ENCODE results near the gene TEX13B.
A peak's percentile ranks its signal among the peaks of the same experiment; 100 is the strongest.

The TEX13B gene, protein sequence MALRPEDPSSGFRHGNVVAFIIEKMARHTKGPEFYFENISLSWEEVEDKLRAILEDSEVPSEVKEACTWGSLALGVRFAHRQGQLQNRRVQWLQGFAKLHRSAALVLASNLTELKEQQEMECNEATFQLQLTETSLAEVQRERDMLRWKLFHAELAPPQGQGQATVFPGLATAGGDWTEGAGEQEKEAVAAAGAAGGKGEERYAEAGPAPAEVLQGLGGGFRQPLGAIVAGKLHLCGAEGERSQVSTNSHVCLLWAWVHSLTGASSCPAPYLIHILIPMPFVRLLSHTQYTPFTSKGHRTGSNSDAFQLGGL

DNA sequence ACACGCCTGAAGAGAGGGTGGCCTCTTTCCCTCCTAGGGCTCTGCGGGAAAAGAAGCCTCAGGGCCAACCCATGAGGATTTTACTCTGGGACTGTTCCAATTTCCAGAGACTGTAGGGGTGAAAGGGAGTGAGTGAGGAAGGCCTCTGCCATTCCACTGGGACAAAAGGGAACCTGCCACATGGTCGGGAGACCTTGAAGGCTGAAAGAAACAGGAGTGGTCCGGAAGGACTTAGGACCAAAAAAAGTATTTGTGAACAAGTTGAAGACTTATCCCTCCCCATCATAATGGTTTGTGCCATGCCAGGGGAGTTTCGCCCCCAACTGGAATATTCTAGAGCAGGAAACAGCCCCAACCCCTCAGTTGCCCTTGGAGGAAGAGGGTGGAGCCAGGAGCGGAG lies at the start of gene TEX13B:
TEX13B (minus strand) TSS at position 15 of the 400 bp plus-strand sequence. CDS start 243 bp downstream, outside the sequence.
- intact Hi-C loops (cut with DNase I), result no loop called here
- no peak for DNase-seq

DNA sequence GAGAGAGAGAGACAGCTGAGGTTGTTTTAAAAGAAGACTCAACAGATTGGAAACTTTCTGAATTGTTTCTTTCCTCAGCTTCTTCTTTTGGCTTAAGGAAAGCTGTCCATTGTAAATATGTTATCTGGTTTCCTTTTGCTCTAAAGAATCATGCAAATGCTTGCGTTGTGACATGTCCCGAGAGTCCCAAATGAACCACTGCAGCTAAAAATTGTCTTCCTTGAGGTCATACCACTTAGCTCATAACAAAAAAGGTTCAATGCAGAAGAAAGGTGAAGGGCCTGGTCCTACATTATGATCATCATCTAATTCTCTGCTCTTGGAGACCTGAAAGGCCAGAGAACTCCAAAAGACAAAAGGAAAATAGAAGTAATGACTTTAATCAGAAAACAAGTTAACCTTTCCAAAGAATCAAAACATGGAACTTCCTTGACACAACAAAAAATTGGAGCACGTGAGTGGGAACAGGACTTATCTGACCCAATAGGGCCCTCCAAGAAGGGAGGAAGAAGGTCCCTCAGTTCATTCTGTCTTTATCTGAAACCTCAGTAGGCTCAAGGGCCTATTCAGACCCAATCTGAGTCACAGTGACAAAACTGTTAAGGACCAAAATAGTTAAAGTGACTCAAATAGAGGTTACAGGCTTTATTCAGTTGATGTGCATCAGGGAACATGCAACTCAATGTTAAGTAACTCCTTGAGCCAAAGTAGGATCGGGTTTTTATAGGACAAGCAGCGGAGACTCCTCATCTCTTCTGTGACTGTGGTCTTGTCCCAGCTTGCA lies 48.0 kb upstream of the TEX13B start:
- DNase-seq, result no peak
- intact Hi-C loops (cut with DNase I), result no loop called here

DNA sequence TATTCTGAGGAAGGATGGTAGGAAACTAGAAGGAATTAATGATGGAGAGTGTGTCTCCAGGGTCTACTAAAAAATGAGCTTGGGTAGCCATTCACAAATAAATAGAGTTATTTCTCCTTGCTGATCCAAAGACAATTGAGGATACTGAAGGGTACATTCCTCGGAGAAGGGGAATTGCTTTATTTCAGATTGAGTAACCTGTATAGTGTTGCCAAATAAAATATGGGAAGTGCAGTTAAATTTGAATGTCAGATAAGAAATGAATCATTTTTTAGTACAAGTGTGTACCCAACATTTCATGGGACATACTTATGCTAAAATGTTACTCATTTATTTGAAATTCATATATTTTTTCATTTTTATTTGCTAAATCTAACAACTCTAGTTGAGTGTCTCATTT lies 46.7 kb upstream of the TEX13B start:
- DNase-seq, result no peak
- intact Hi-C loops (cut with DNase I), result no loop called here

DNA sequence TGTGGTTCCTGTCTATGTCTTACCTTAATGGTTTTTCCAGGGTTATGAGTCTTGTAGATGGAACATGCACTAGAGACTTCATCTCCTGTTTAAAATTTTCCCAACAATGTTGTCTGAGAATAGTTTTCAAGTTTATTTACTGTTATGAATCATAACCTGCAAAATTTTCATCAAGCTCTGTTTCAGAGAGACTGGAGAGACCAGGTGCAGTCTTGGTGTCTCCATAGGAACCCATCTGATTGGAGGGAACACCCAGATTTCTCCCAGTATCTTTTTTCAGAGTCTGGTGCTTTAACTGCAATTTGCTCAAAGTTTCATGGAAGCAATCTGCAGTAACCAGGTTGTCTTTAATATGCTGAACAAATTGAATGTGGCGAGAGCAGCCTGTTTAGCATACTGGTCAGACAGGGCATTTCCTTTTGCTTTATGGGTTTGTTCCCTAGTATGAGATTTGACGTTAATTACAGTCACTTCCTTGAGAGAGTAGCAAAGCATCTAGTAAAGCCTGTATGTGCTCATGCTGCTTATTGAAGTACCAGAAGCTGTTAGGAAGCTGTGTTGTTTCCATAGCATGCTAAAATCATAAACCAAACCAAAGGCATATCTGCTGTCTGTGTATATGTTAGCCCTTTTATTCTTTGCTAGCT lies 43.9 kb upstream of the TEX13B start:
- intact Hi-C loops (cut with DNase I), result no loop called here
- no peak for DNase-seq

DNA sequence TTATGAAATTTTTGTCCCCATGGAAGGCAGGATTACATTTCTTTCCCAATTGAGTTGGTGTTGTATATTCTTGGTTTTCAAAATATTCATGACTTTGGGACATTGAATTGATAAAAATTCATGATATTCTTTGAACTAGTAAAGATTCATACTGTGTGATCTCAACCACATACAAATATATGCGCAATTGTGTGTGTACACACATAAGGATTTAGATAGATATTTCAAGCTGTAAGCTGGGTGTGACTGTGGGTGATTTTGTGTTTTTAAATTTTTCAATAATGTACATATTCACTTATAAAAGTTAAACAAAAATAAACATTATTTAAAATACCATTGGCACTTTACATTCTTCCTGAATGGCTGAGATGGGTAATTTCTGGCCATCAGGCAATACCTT lies 43.2 kb upstream of the TEX13B start:
- DNase-seq, result no peak
- intact Hi-C loops (cut with DNase I), result no loop called here

DNA sequence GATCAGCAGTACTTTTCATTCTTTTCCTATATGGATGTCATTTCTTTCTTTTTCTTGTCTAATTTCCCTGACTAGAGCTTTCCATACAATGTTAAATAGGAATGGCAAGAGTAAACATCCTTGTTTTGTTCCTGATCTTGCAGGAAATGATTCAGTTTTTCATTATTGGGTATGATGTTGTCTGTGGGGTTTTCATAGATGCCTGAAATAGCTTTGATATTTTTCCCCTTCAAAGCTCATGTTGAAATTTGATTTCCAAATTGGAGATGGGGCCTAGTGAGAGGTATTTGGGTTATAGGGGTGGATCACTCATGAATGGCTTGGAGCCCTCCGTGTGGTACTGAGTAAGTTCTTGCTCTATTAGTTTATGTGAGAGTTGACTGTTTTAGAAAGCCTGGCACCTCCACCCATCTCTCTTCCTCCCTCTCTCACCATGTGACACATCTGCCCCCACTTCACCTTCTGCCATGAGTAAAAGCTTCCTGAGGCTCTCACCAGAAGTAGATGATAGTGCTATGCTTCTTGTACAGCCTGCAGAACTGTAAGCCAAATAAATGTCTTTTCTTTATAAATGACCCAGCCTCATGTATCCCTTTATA lies 40.4 kb upstream of the TEX13B start:
- intact Hi-C loops (cut with DNase I), result no loop called here
- DNase-seq, result no peak

DNA sequence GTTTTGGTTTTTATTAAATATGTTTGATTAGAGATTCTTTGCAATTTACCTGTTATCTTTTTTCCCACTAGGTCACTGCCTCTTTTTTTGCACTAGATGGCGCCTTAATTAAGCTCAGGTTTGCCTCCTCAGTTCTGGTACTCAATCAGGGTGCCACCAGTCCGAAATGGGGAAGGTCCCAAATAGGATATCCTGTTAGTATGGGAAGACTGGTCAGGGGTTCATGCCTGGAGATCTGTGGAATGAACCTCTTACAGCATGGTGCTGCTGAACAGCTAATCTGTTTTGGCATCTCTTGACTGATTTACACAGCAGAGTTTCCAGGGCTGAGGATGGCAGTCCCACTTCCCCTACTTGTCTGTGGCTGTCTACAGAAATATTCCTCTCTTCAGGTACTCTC lies 38.5 kb upstream of the TEX13B start:
- no peak for DNase-seq
- intact Hi-C loops (cut with DNase I), result no loop called here

DNA sequence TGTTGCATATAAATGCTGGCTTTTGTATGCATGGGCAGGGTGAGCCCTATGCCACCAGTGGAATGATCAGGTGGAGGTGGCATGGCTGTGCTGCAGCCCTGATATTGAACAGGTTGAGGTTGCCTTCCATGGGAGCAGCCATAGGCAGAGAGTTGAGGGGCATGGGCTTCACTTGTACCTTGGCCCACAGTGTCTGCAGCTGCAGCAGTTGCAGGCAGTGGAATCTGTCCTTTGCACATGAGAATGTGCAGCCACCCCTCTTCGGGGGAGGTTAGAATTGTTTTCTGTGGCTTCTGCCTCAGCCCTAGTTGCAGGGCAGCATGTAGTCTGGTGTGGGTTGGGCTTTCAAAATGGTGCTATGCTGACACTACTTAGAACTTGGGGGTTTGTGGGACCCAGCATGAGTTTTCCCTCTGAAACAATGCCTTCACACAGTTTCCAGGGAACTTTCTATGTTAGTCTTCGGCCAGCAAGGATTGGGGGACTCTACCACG lies 37.3 kb upstream of the TEX13B start:
- DNase-seq, result no peak
- intact Hi-C loops (cut with DNase I), result no loop called here

DNA sequence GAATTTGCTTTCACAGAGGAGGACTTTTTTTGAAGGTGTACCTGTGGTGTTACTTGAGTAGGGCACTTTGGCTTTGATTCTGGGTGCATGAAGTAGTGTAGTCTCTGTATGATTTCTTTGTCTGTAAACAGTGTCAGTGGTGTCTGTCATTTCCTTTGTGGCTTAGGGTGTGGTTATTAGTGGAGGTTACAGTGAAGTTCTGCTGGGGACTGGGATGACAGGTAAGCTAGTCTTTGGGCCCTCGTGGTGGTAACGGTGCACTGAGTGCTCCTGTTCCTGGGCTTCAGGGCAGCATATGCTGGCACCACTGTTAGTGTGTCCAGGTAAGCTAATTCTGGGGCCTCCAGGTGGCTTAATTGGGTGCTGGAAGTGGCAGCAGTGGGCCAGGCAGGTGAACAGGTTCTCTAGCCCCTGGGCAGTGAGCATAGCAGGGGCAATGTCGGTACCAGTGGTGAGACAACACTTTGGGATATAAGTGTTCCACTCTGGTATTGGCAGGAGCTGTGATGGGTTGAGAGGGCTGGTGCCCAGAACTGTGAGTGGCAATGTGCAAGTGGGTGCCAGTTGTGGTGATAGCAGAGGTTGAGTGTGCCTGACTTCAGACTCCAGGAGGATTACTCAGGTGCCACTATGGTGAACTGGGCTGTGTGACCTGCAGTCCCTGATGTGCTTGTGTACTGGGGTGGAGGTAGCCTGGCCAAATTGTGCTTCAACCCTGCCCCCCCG lies 36.6 kb upstream of the TEX13B start:
- no peak for DNase-seq
- intact Hi-C loops (cut with DNase I), result no loop called here

DNA sequence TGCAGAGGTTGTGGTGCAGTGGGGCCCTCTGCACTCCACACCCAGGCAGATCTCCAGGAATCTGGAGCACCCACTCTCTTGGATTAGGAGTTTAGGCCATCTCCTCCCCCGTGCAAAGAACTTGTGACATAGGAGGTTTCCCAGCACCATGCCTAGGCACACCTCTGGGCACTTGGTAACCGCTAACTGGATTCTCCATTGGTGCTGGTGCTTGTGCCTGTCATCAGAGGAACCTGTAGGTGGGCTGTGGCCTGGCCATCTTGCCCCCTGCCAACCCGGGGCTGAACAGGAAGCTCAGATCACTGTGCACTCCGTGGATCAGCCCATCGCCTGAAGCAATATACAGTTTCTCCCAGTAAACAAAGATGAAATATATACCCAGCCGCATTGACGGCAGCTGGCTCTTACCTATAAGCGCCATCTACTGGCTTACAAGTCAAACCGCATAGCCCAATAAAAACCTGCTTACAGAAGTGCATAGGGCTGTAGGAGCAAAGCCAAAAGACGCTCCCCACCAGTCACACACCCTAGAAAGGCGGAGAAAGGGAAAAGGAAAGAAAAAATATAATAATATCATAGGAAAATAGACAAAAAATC lies 19.1 kb upstream of the TEX13B start:
- intact Hi-C loops (cut with DNase I), result no loop called here
- no peak for DNase-seq

DNA sequence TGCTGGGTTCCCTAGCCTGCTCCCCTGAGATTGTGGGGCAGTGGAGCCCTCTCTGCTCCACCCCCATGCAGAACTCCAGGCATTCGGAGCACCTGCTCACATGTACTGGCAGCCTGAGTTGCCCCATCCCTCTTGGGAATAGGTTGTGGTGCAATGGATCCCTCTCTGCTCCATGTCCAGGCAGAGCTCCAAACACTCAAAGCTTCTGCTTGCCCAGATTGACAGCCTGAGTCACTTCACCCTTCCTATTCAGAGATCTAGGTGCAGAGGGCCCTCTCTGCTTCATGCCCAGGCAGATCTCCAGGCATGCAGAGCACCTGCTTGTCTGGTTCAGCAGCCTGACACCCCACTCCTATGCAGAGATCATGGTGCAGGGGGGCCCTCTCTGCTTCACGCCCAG lies 18.6 kb upstream of the TEX13B start:
- DNase-seq, result no peak

DNA sequence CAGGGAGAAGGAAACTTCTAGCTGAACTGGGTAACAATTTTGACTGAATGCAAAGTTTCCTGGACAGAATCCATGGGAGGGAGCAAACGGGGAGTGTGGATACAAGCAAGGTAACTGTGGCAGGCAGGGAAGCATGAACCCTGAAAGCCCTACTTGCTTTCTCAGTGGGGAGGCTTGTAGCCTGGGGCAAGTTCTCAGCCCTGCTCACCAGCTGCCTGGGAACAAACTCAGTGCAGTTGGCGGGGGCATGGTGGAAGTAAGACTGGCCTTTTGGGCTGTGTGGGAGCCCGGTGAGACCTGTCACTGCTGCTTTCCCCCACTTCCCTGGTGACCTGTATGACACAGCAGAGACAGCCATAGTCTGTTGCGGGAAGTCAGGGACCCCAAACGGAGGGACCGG lies 14.0 kb upstream of the TEX13B start:
- DNase-seq, result no peak
- intact Hi-C loops (cut with DNase I), result no loop called here

More for the DNA sequence above, 18.6 kb upstream of the TEX13B start:
- intact Hi-C loops (cut with DNase I), result no loop called here

DNA sequence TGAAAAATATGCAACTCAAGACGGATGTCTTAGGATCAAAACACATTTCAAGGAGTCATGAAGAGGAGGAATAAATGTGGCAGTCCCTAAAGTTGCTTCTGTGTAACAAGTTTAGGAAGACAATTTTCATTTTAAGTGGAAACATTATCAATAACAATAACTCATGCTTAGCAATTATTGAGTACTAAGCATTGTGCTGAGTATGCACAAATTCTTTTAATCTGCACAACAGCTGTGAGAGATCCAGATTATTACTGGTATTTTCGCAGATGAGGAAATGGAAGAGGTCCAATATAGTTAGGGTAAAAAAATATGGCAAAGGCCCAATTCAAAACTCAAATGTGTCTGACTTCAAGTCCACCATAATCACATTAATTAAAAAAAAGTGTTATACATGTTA lies 2.9 kb upstream of the TEX13B start:
- DNase-seq, result no peak
- intact Hi-C loops (cut with DNase I), result no loop called here

DNA sequence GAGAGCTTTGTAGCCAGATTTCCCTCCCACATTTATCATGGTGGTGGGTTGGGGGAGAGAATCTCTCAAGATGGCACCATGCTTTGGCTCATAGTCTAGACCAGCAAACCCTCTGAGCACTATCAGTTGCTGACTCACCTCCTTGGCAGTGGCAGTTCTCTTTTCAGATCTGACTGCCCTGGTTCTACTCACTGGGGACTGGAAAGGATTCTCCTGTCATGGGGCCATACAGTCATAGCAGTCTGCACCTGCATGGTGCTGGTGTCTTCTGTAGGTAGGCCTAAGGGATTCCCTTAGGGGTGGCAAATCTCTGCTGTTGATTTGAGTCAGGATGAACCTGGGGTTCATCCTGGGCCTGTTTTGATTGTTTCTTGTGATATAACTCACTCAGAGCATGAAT lies 2.6 kb downstream of the TEX13B start:
- DNase-seq, result no peak
- intact Hi-C loops (cut with DNase I), result no loop called here

DNA sequence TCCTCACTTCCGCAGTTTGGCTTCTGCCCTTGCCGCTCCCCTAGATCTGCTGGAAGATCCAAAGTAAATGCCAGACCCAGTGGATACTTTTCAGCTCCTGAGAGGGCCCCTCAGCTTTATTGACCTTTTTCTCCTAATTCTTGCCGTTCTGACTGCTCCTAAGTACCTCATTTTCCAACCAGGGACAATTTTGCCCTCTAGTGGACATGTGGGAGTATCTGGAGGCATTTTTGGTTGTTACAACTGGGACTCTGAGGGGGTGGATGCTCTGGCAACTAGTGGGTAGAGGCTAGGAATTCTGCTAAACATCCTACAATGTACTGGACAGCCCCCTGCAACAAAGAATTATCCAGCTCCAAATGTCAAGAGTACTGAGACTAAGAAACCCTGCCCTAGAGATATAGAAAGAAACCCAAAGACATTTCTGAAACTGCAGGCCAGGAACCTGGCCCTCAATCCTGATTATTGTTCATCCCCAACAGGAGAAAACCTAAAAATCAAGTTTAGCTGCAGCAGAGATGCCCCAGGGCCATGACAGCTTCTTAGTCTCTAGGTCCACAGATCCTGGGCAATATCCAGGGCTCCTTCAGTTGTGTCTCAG lies 3.4 kb downstream of the TEX13B start:
- DNase-seq, result peak in 1 of 42 donors; percentile 6
- intact Hi-C loops (cut with DNase I), result no loop called here

DNA sequence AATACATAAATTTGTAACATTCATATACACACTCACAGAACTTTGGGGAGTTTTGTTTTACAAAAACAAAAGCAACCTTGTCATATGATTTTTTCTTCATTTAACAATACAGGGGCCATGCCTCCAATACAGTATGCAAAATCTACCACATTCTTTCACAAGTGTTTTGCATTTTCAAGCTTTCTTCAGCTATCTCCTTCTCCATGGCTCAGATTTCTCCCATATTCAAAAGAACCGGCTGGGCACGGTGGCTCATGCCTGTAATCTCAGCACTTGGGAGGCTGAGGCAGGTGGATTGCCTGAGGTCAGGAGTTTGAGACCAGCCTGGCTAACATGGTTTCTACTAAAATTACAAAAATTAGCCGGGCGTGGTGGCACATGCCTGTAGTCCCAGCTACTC lies 4.1 kb downstream of the TEX13B start:
- no peak for DNase-seq
- intact Hi-C loops (cut with DNase I), result no loop called here

DNA sequence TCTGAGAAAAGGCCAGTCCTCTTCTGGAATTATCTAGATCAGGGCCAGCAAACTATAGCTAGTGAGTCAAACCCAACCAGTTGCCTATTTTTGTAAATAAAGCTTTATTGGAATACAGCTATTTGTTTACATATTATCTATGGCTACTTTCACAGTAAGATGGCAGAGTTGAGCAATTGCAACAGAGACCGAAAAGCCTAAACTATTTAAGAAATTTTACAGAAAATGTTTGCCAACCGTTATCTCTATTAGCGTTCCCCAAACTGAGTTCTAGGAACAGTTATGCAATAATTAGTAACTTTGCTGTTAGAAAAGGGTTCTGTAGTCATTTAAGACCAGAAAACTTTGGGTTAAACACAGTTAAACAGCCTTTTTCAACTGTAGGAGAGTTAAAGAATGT lies 10.5 kb downstream of the TEX13B start:
- DNase-seq, result no peak
- intact Hi-C loops (cut with DNase I), result no loop called here

DNA sequence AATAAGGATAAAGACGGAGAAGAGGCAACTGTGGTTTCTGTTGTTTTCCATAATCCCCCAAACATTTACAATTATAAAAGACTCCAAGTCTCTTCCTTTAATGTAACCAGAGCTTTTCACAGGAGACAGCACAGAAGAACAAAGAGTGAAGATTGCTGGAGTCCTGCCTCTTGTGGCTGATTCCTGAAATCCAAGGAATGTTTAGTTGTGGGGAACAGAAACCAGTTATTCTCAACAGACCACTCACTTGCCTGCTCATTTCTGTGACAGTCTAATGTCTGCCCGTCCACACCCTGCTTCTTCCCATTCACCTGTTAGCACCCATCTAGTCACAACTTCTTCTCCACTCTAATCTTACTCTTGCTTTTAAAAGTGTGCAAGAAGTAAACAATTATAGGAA lies 12.1 kb downstream of the TEX13B start:
- no peak for DNase-seq
- intact Hi-C loops (cut with DNase I), result no loop called here
